HG03060 (cell line): ENCODE data around the gene OSBPL10.
"Not testable (repeated sequence)": the region's sequence is repeated elsewhere in the genome, so short reads cannot be mapped to it uniquely, and the experiment has no call there.

Experiments used
- ATAC-seq: cut with Tn5 transposase; IDR thresholded peaks from one replicate; pipeline ENCODE4 v1.9.1; 2021; ENCODE audit warnings: low read depth, moderate number of reproducible peaks; ENCODE audit not compliant: unreplicated experiment

OSBPL10 gene

GRCh38 chr3:31695280-31696008 lies 285.6 kb downstream of the OSBPL10 start:
- no peak for ATAC-seq

DNA sequence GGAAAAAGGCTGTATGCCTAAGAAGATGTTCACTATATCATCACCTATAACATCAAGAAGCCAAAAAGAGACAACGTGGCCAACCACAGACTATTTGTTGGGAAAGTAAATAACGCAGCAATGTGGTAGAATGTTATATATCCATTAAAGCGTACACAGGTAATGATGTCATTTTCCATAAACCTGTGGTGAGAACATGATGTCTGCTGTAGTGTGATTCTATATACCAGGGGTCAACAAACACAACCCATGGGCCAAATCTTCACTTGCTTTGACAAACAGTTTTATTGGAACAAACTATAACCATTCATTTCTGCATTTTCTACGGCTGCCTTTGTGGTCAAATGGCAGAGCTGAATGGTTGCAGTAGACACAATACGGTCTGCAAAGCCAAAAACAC lies 287.7 kb downstream of the OSBPL10 start:
- ATAC-seq = no peak

DNA sequence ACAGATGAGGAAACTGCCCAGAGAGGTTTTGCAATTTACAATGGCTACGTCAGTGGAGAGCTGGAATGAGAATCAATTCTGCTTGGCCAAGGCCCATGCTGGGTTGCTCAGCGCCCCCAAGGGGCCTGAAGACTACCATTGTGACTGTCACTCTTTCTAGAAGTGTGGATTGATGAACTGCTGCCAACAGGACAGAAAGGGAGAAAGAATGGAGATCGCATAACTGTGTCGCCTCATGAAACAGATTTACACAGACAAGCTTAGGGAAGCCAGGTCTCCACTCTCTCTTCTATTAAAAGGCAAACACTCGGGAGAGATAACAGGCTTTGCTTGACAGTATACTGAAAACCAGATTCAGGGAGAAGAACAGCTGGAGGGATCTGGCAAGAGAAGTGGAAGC lies 288.3 kb downstream of the OSBPL10 start:
- ATAC-seq = no peak

GRCh38 chr3:31690771-31691170 lies 290.3 kb downstream of the OSBPL10 start:
- ATAC-seq = no peak

- not testable (repeated sequence) for ATAC-seq
Measured at GRCh38 chr3:31689523-31689922, 291.5 kb downstream of the OSBPL10 start.

DNA sequence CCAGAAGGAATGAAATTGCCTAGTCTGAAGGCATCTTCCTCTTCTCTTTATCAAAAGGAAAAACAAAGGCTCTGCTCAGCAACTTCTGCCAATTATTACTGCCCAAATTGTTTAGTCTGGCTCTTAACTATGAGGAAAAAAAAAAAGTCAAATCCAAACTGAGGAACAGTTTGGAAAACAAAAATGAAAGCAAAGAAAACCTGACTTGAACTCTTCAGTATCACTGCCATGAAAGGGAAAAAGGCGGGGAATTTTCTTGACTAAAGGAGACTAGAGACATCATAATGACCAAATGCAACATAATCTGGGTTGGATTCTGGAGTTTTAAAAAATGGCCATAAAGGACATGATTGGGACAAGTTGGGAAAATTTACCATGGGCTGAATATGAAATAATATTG lies 292.1 kb downstream of the OSBPL10 start:
- no peak for ATAC-seq

DNA sequence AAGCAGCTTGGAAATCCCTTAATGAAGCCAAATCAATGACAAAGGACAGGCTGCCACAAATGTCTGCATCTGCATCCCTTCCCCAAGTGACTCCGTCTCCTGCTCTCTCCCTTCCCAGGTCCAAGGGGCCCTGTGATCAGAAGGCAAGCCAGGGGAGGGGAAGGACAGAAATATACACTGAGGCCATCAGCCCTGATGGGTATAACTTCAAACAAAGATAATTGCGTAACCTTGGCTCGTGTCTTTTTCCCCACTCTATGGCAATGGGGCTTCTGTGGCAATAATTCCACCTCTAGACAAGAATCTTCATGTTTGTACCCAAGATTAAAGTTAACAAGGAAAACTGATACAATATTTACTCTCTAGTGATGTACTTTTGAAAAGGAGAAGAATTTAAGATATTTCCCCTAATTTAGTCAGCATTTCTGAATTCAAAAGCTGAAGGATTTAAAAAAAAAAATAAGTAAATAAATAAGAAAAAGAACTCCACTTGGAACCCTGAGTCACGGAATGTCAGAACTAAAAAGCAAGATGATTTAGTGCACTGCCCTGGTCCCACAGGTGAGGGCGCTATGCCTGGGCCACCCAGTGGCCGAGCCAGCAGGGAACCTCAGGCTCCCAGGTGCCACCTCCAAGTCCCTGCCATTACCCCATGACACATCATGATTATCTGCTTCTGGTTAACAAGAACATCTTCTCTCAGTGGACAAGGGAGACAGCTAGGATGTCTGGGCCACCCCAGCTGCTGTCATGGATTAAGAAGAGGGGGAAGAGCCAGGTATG lies 293.9 kb downstream of the OSBPL10 start:
- ATAC-seq = no peak

DNA sequence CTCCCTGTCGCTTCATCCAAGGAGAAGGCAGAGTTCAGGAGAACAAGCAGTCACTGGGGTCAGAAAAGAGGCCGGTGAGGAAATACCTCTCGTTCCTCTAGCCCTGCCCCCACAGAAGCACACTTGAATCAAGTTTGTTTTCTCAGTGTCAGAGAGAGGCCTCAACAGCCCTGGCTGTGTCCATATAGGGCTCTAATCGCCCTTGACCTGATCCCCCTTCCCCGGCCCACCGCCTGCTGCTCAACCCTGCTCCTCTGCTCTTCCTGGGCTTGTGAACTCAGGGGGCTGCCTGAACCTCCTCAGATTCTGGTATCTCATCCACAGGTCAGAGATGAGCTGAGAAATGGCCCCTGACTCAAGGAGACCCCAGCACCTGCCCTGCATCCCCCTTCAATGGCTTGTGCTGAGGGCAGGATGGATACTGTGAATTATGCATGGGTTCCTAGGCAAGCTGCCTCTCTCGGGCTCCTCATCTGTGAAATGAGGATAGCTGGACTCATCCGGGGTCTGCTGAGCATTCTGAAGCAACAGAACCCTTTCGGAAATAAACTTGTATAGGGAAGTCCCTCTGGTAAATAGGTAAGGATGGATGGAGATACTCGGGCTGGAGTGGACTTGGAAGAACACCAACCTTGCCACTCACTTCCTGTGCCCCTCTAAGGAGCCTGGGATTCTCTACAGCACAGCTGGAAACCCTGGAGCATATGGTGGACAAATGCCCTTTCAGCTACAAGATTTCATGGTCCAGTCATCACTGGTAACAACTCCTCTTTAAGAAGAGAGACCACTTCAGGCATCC lies 300.8 kb downstream of the OSBPL10 start:
- ATAC-seq = no peak

- no peak for ATAC-seq
Measured at GRCh38 chr3:31676556-31676955, 304.5 kb downstream of the OSBPL10 start.

- ATAC-seq = no peak
Measured at GRCh38 chr3:31673950-31674349, 307.1 kb downstream of the OSBPL10 start.

- ATAC-seq = no peak
Measured at GRCh38 chr3:31671976-31672375, 309.1 kb downstream of the OSBPL10 start.

DNA sequence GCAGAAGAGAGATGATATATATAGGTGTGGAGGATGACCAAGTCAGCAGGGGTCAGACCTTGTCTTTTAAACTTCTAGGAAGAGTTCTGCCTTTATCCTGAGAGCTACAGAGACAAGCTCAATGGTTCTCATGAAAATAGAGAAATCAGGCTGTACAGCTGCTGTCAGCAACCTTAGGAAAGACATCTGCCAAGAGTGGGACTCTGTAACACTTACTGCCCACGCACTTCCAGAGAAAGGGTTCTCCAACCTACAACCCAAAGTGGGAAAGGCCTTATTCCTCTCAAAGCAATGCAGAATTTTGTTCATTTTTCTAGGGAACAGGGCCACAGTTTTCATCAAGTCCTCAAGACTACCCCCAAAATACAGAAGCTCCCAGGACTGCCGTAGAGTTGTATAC lies 309.6 kb downstream of the OSBPL10 start:
- no peak for ATAC-seq

GRCh38 chr3:31670722-31671121 lies 310.3 kb downstream of the OSBPL10 start:
- no peak for ATAC-seq

DNA sequence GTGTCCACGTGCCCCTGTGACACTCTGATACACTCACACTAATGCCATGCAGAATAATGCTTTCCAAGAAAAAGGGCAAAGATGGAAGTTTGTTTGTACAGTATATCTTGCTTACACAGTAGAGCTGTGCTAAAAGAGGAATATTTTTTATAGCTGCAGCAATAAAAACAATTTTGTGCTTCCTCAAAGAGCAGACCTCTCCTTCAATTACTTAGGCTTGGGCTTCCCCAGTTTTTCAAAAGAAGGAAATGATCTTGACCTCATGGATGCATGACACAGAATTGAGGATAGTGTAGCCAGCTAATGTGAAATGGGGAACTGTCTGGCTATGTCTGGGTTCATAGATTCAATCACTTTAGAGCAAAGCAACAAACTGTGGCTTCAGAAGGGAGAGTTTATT lies 310.9 kb downstream of the OSBPL10 start:
- no peak for ATAC-seq

- ATAC-seq = no peak
Measured at GRCh38 chr3:31668242-31668641, 312.8 kb downstream of the OSBPL10 start.

DNA sequence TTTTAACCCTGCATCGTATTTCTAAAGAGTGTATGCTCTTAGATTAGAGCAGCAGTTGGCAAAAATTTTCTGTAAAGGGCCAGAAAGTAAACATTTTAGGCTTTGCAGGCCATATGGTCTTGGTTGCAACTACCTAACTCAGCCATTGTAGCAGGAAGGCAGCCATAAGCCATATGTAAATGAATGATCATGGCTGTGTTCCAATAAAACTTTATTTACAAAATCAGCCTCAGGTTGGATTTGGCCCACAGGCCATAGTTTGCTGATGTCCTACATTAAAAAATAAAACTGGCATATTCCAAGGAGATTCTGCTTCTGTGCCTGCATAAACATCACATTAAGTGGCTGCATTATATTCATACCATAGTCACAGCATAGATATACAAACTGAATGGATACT lies 313.5 kb downstream of the OSBPL10 start:
- no peak for ATAC-seq

DNA sequence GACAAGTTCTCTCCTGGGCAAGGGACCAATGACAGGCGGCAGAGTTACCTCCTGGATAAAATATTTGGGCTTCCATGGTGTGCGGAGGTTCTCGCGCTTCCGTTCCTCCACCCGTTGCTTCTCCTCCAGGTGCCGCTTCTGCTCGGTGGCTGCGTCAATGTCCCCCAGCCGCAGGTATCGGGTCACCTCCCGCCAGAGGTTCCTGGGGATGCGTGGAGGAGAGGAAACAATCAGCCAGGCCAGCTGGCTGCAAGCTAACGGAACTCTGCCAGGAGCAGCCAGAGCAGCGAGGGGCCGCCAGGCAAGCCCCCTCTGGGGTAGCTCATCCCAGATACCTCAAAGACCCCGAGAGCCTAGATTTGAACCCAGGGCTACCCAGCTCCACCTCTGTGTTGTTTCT lies 317.0 kb downstream of the OSBPL10 start:
- no peak for ATAC-seq

- ATAC-seq = no peak
Measured at GRCh38 chr3:31661993-31662670, 318.9 kb downstream of the OSBPL10 start.

DNA sequence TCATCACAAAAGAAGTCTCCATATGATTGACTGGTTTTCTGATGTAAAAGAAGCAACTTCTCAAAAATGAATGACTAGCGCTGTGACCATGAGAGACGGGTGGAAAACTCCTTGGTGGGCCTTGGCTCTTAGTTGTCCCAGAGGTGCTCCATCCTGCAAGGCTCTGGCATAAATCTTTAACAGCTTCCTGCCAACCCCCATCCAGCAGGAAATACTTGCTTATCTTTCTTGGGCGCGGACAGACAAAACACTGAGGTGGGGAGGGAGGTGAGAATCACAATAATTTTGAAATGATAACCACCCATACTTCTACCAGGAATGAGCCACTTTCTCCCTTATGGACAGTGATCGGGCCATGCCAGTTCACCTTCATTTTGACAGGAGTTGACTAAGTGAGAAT lies 319.8 kb downstream of the OSBPL10 start:
- ATAC-seq = no peak

DNA sequence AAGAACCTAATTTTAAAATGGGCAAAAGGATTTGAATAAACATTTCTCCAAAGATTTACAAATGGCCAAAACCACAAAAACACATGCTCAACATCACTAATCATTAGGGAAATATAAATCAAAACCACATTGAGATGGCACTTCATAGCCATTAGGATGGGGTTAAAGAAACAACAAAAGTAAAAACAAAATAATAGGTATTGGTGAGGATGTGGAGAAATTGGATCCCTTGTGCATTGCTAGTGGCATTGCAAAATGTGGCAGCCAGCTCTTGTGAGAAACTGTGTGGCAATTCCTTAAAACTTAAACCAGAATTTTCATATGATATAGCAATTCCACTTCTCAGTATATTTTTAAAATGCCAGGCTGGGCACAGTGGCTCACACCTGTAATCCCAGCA lies 321.8 kb downstream of the OSBPL10 start:
- ATAC-seq = no peak

- no peak for ATAC-seq
Measured at GRCh38 chr3:31654998-31655397, 326.1 kb downstream of the OSBPL10 start.
